22Rv1 (cell line): ENCODE results near the gene TMIGD1.
"Not testable (repeated sequence)": the region's sequence is repeated elsewhere in the genome, so short reads cannot be mapped to it uniquely, and the experiment has no call there.

ENCODE experiments used
- H3K27ac ChIP-seq: fragments of 450-650 bp; 2 replicates; pipeline ENCODE4 v1.5.1; 2017
- CTCF ChIP-seq: fragments of 450-650 bp; IDR thresholded peaks from 2 replicates; pipeline ENCODE4 v1.5.1; 2017; ENCODE audit warnings: mild to moderate bottlenecking
- ZFX ChIP-seq: fragments of 450-650 bp; IDR thresholded peaks from 2 replicates; pipeline ENCODE4 v1.6.1; 2017; ENCODE audit warnings: antibody characterized with exemption, borderline replicate concordance

The TMIGD1 gene

GRCh38 chr17:30357476-30357875 is 23.6 kb upstream of the TMIGD1 start:
- TF ChIP-seq CTCF (no peak), ZFX (no peak)
- no peak overlapping the region for H3K27ac ChIP-seq

- no peak for TF ChIP-seq CTCF
- no peak for TF ChIP-seq ZFX
- H3K27ac ChIP-seq = no peak overlapping the region
Observed at GRCh38 chr17:30354701-30355100, 20.8 kb upstream of the TMIGD1 start.

GRCh38 chr17:30352240-30352814 is 18.5 kb upstream of the TMIGD1 start:
- TF ChIP-seq CTCF (no peak), ZFX (no peak)
- no peak overlapping the region for H3K27ac ChIP-seq

GRCh38 chr17:30351735-30352134 is 17.9 kb upstream of the TMIGD1 start:
- TF ChIP-seq CTCF (no peak), ZFX (no peak)

GRCh38 chr17:30351263-30351662 is 17.4 kb upstream of the TMIGD1 start:
- H3K27ac ChIP-seq = not testable (repeated sequence)

More at GRCh38 chr17:30351735-30352134, 17.9 kb upstream of the TMIGD1 start:
- H3K27ac ChIP-seq = no peak overlapping the region

GRCh38 chr17:30349252-30349651 is 15.4 kb upstream of the TMIGD1 start:
- TF ChIP-seq CTCF = no peak
- no peak for TF ChIP-seq ZFX
- no peak overlapping the region for H3K27ac ChIP-seq

GRCh38 chr17:30347488-30347887 is 13.6 kb upstream of the TMIGD1 start:
- TF ChIP-seq CTCF = no peak
- TF ChIP-seq ZFX = no peak
- no peak overlapping the region for H3K27ac ChIP-seq

GRCh38 chr17:30346221-30346795 is 12.5 kb upstream of the TMIGD1 start:
- TF ChIP-seq CTCF = no peak
- TF ChIP-seq ZFX = no peak
- H3K27ac ChIP-seq = peak overlapping the region; percentile 94; the same call in 1 of the 2 replicates
